HCT116 (cell line): ENCODE results near the gene C4orf50. TPM values are rescaled to one million over a fixed set of nuclear protein-coding genes. Genes with fewer than 3 reads are reported as not detected.

Experiments
- ATAC-seq: fragments of 200-7000 bp; cut with Tn5 transposase; 2 replicates; pipeline ENCODE4 v1.9.1; 2020; ENCODE audit warnings: mild to moderate bottlenecking, moderate library complexity
- BruUV-seq: library from RNA; stranded (reverse); fragments of 400-500 nt; replicated peaks from 2 replicates; lab custom pipeline; 2021; lab: Mats Ljungman, UMichigan
- CTCF ChIA-PET: fragments of 300-600 bp; sonication (Branson Sonifier 250); formaldehyde crosslinking; loops from one replicate; lab custom pipeline; 2021; ENCODE audit warnings: antibody characterized with exemption; lab: Charles Lee
- POLR2A ChIA-PET: fragments of 300-600, 350-600 bp; sonication (Branson Sonifier 250); formaldehyde crosslinking; loops from one replicate; lab custom pipeline; 2021; ENCODE audit warnings: antibody characterized with exemption; lab: Charles Lee
- RAD21 ChIA-PET, 2 experiments: fragments of 300-600 bp; sonication (Branson Sonifier 250); formaldehyde crosslinking; loops; one replicate each; lab custom pipeline; 2023; ENCODE audit warnings: low total read pairs in 2 of 2; ENCODE audit not compliant: uncharacterized antibody in 2 of 2, unreplicated experiment in 2 of 2, low non-redundant PET in 1 of 2; lab: Charles Lee
- DNase-seq: peaks from one replicate; pipeline ENCODE4 v3.0.0-alpha.2; 2010; ENCODE audit warnings: low read depth, low spot score
- H2AFZ ChIP-seq: fragments of 200-600 bp; shearing (Covaris generic), sonication (generic); 2 replicates; pipeline ENCODE4 v1.6.1; 2017; ENCODE audit warnings: low read depth, mixed run types, mixed read lengths, antibody characterized with exemption, low read length; ENCODE audit not compliant: poor library complexity, severe bottlenecking
- H3K27ac ChIP-seq: 2 replicates; pipeline ENCODE4 v1.5.1; 2012; ENCODE audit warnings: low read depth, low read length
- H3K27me3 ChIP-seq: fragments of 200-600 bp; sonication (generic); 2 replicates; pipeline ENCODE4 v1.6.1; 2016; ENCODE audit warnings: mixed run types, low read length, mixed read lengths; ENCODE audit not compliant: insufficient read depth
- H3K36me3 ChIP-seq, 2 experiments: fragments of 200-500 bp in 1 of 2; fragments of 200-600 bp in 1 of 2; sonication (Bioruptor generic) in 1 of 2; sonication (generic) in 1 of 2; 2 replicates each; pipeline versions ENCODE4 v1.5.1 to v1.6.1; 2014 to 2016; ENCODE audit warnings: low read length in 2 of 2, inconsistent platforms in 1 of 2, mixed read lengths in 1 of 2, mixed run types in 1 of 2; ENCODE audit not compliant: insufficient read depth in 2 of 2, control insufficient read depth in 1 of 2
- H3K4me1 ChIP-seq, 2 experiments: fragments of 200-600 bp in 1 of 2; sonication (generic) in 1 of 2; 2 replicates each; pipeline versions ENCODE4 v1.5.1 to v1.6.1; 2012 to 2017; ENCODE audit warnings: low read length in 2 of 2, inconsistent platforms in 1 of 2, mild to moderate bottlenecking in 1 of 2, mixed read lengths in 1 of 2, mixed run types in 1 of 2, moderate library complexity in 1 of 2; ENCODE audit not compliant: insufficient read depth in 2 of 2, control insufficient read depth in 1 of 2
- H3K4me2 ChIP-seq: fragments of 200-600 bp; sonication (generic); 2 replicates; pipeline ENCODE4 v1.6.1; 2017; ENCODE audit warnings: mixed run types, low read length, mixed read lengths
- H3K4me3 ChIP-seq, 2 experiments: fragments of 200-600 bp in 1 of 2; sonication (generic) in 1 of 2; replicated peaks in 1 of 2; 2 replicates each; pipeline ENCODE4 v1.5.1; 2011 to 2016; ENCODE audit warnings: low read length in 2 of 2, control low read depth in 1 of 2, low read depth in 1 of 2, mild to moderate bottlenecking in 1 of 2, mixed read lengths in 1 of 2, mixed run types in 1 of 2
- H3K79me2 ChIP-seq: fragments of 200-600 bp; sonication (generic); 2 replicates; pipeline ENCODE4 v1.6.1; 2017; ENCODE audit warnings: mild to moderate bottlenecking, mixed run types, low read length, moderate library complexity, mixed read lengths; ENCODE audit not compliant: insufficient read depth
- H3K9ac ChIP-seq: fragments of 200-600 bp; sonication (generic); 2 replicates; pipeline ENCODE4 v1.6.1; 2016; ENCODE audit warnings: low read length, mixed read lengths
- H3K9me2 ChIP-seq: fragments of 200-600 bp; sonication (generic), shearing (Covaris generic); 2 replicates; pipeline ENCODE4 v1.6.1; 2017; ENCODE audit warnings: mixed run types, mild to moderate bottlenecking, moderate library complexity; ENCODE audit not compliant: insufficient read depth
- H3K9me3 ChIP-seq, 2 experiments: fragments of 200-500 bp in 1 of 2; fragments of 200-600 bp in 1 of 2; sonication (Bioruptor generic) in 1 of 2; sonication (generic) in 1 of 2; 2 replicates each; pipeline ENCODE4 v1.6.1; 2014 to 2017; ENCODE audit warnings: low read length in 2 of 2, mixed read lengths in 2 of 2, inconsistent platforms in 1 of 2, low read depth in 1 of 2, mild to moderate bottlenecking in 1 of 2, mixed run types in 1 of 2, moderate library complexity in 1 of 2; ENCODE audit not compliant: control insufficient read depth in 1 of 2, insufficient read depth in 1 of 2
- H4K20me1 ChIP-seq: fragments of 200-600 bp; sonication (generic), shearing (Covaris generic); 2 replicates; pipeline ENCODE4 v1.6.1; 2017; ENCODE audit warnings: mixed run types, mild to moderate bottlenecking, moderate library complexity; ENCODE audit not compliant: insufficient read depth
- CBX3 ChIP-seq: IDR thresholded peaks from 2 replicates; pipeline ENCODE4 v1.6.1; 2012; ENCODE audit warnings: low read depth
- EGR1 ChIP-seq: IDR thresholded peaks from 2 replicates; pipeline ENCODE4 v1.6.1; 2012; ENCODE audit warnings: low read depth
- ELF1 ChIP-seq: IDR thresholded peaks from 2 replicates; pipeline ENCODE4 v1.6.1; 2012; ENCODE audit warnings: low read depth, borderline replicate concordance
- EZH2 ChIP-seq: fragments of 200-600 bp; sonication (generic); IDR thresholded peaks from 2 replicates; pipeline ENCODE4 v1.6.1; 2017; ENCODE audit warnings: antibody characterized with exemption, mixed run types
- EZH2phosphoT487 ChIP-seq: fragments of 200-600 bp; IDR thresholded peaks from 2 replicates; pipeline ENCODE4 v1.6.1; 2018; ENCODE audit warnings: antibody characterized with exemption, borderline replicate concordance
- FOSL1 ChIP-seq: IDR thresholded peaks from 2 replicates; pipeline ENCODE4 v1.6.1; 2012; ENCODE audit warnings: low read depth
- MAX ChIP-seq: IDR thresholded peaks from 2 replicates; pipeline ENCODE4 v1.6.1; 2012
- POLR2A ChIP-seq: IDR thresholded peaks from 2 replicates; pipeline ENCODE4 v1.7.0; 2011; ENCODE audit warnings: borderline replicate concordance; ENCODE audit not compliant: insufficient read depth, insufficient read length; ENCODE audit errors: extremely low read depth
- SIN3A ChIP-seq: IDR thresholded peaks from 2 replicates; pipeline ENCODE4 v1.6.1; 2012; ENCODE audit warnings: low read depth
- SRF ChIP-seq: IDR thresholded peaks from 2 replicates; pipeline ENCODE4 v1.6.1; 2012; ENCODE audit warnings: low read depth
- YY1 ChIP-seq: IDR thresholded peaks from 2 replicates; pipeline ENCODE4 v1.6.1; 2011; ENCODE audit warnings: low read length, low read depth, moderate library complexity, mild to moderate bottlenecking; ENCODE audit not compliant: insufficient replicate concordance; ENCODE audit errors: extremely low read depth
- intact Hi-C: fragments of 100-400 bp; cut with micrococcal nuclease; formaldehyde crosslinking; loops from 2 replicates; pipeline ENCODE4 v1.10.0; 2022
- total RNA-seq: library from RNA; stranded (reverse); gene quantifications from one replicate; pipeline ENCODE4 v1.2.1, GENCODE V29; 2021; ENCODE audit not compliant: unreplicated experiment
- TF ChIP-seq, protein P1 (sequence below): IDR thresholded peaks from 2 replicates; pipeline ENCODE4 v1.6.1; 2012; ENCODE audit warnings: low read depth

Gene C4orf50
- total RNA-seq, 1 experiment from 2014 or later, result not detected

DNA sequence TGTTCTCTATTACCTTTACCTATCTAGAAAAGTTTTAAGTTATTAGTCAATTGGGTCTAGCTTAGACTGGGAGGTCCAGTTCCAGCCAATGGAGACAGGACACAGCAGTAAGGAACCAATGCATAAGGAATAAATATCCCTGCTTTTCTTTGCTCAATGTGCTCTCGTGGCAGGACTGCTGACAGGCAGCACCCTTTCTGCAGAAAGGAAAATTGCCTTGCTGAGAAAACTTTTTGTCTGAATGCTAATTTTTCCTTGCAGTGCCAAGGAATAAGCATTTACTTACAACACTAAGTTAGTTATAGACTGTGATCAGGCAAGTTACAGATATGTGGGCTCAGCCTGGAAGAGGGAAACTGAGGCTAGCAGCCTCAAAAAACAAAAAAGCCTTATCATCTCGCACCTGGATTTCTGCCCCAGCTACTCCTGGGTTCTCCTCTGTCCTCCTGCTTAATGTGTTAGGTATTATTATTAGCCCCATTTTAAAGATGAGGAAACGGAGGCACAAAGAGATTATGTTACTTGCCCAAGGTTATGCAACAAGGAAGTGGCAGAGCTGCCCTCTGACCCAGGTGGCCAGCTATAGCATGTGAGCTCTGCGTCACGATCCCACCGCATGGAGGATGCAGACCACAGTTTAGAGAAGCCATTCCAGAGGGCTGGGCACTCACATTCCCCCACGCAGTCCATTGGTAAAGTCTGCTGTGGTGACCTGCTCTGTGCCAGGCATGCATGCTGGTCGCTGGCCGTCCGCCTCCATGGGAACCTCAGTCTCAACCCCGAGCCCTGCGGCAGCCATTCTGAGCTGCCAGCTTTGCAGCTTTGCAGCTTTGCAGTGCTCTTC, 40.5 kb upstream of the C4orf50 start:
- intact Hi-C loops, result no loop called here
- Histone ChIP-seq H3K27ac (no peak overlapping the region), H3K9me2 (no peaks in the 10 kb centered on the region), H3K4me3 (no peak overlapping the region), H3K36me3 (no peaks in the 10 kb centered on the region), H4K20me1 (no peaks in the 10 kb centered on the region), H3K4me1 (no peaks in the 10 kb centered on the region), H3K79me2 (no peaks in the 10 kb centered on the region), H3K9ac (no peak overlapping the region), H3K4me2 (no peak overlapping the region), H3K9me3 (peaks cover 15 to 33% of the 10 kb centered on the region in 2 experiments; a peak in 2 of 4 replicates), H3K27me3 (no peaks in the 10 kb centered on the region), H2AFZ (no peak overlapping the region)
- ATAC-seq (no peak), DNase-seq (no peak)
- RAD21 ChIA-PET, result no interaction called here
- CTCF ChIA-PET, result no interaction called here
- no peak for TF ChIP-seq YY1
- TF ChIP-seq POLR2A, result no peak
- peak; percentile 91 for TF ChIP-seq CBX3
- POLR2A ChIA-PET, result no interaction called here
- BruUV-seq, result no TSS peak

GRCh38 chr4:6056976-6057766, 38.9 kb upstream of the C4orf50 start:
- H3K9me2 ChIP-seq, result no peaks in the 10 kb centered on the region
- no TSS peak for BruUV-seq
- H3K27me3 ChIP-seq, result peaks cover 8% of the 10 kb centered on the region; the same call in 1 of the 2 replicates
- H3K79me2 ChIP-seq, result no peaks in the 10 kb centered on the region
- no peak overlapping the region for H3K27ac ChIP-seq
- ChIA-PET RAD21 (no interaction called here), CTCF (no interaction called here), POLR2A (no interaction called here)
- no peak for ATAC-seq
- H3K4me1 ChIP-seq, result peaks cover 0 to 5% of the 10 kb centered on the region in 2 experiments; a peak in 2 of 4 replicates
- peaks cover 15 to 33% of the 10 kb centered on the region in 2 experiments; a peak in 2 of 4 replicates for H3K9me3 ChIP-seq
- intact Hi-C loops, result no loop called here
- H3K4me2 ChIP-seq, result no peak overlapping the region
- H3K36me3 ChIP-seq, result no peaks in the 10 kb centered on the region
- H2AFZ ChIP-seq, result no peak overlapping the region
- no peak overlapping the region for H3K4me3 ChIP-seq
- no peak for DNase-seq
- no peaks in the 10 kb centered on the region for H4K20me1 ChIP-seq
- no peak overlapping the region for H3K9ac ChIP-seq
- no peak for TF ChIP-seq SIN3A
- no peak for TF ChIP-seq YY1
- no peak for TF ChIP-seq MAX
- TF ChIP-seq, protein P1, sequence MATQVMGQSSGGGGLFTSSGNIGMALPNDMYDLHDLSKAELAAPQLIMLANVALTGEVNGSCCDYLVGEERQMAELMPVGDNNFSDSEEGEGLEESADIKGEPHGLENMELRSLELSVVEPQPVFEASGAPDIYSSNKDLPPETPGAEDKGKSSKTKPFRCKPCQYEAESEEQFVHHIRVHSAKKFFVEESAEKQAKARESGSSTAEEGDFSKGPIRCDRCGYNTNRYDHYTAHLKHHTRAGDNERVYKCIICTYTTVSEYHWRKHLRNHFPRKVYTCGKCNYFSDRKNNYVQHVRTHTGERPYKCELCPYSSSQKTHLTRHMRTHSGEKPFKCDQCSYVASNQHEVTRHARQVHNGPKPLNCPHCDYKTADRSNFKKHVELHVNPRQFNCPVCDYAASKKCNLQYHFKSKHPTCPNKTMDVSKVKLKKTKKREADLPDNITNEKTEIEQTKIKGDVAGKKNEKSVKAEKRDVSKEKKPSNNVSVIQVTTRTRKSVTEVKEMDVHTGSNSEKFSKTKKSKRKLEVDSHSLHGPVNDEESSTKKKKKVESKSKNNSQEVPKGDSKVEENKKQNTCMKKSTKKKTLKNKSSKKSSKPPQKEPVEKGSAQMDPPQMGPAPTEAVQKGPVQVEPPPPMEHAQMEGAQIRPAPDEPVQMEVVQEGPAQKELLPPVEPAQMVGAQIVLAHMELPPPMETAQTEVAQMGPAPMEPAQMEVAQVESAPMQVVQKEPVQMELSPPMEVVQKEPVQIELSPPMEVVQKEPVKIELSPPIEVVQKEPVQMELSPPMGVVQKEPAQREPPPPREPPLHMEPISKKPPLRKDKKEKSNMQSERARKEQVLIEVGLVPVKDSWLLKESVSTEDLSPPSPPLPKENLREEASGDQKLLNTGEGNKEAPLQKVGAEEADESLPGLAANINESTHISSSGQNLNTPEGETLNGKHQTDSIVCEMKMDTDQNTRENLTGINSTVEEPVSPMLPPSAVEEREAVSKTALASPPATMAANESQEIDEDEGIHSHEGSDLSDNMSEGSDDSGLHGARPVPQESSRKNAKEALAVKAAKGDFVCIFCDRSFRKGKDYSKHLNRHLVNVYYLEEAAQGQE, result no peak
- TF ChIP-seq CBX3, result no peak
- TF ChIP-seq FOSL1, result no peak
- no peak for TF ChIP-seq EZH2phosphoT487
- TF ChIP-seq POLR2A, result no peak
- no peak for TF ChIP-seq EZH2
- TF ChIP-seq SRF, result no peak
- no peak for TF ChIP-seq EGR1
- no peak for TF ChIP-seq ELF1
